Measurements from ENCODE around the gene SLCO3A1.

Gene SLCO3A1

GRCh38 chr15:91853511-91853947, at the start of gene SLCO3A1:
Gene SLCO3A1 (plus strand): TSS chr15:91853708.
- no peak for DNase-seq (ENCODE audit: low read depth, low spot score)

- no peak for DNase-seq (ENCODE audit: low read depth, low spot score)
Observed at GRCh38 chr15:91807122-91807521, 46.4 kb upstream of the SLCO3A1 start.

GRCh38 chr15:91813924-91814323, 39.6 kb upstream of the SLCO3A1 start:
- no peak for DNase-seq (ENCODE audit: low read depth, low spot score)

GRCh38 chr15:91816942-91817341, 36.6 kb upstream of the SLCO3A1 start:
- no peak for DNase-seq (ENCODE audit: low read depth, low spot score)

GRCh38 chr15:91821458-91821857, 32.0 kb upstream of the SLCO3A1 start:
- no peak for DNase-seq (ENCODE audit: low read depth, low spot score)

GRCh38 chr15:91824256-91824655, 29.3 kb upstream of the SLCO3A1 start:
- DNase-seq (ENCODE audit: low read depth, low spot score), result no peak

- no peak for DNase-seq (ENCODE audit: low read depth, low spot score)
Observed at GRCh38 chr15:91826443-91826842, 27.1 kb upstream of the SLCO3A1 start.

- no peak for DNase-seq (ENCODE audit: low read depth, low spot score)
Observed at GRCh38 chr15:91833056-91833455, 20.5 kb upstream of the SLCO3A1 start.

- DNase-seq (ENCODE audit: low read depth, low spot score), result no peak
Observed at GRCh38 chr15:91839867-91840266, 13.6 kb upstream of the SLCO3A1 start.

GRCh38 chr15:91841861-91842260, 11.6 kb upstream of the SLCO3A1 start:
- DNase-seq (ENCODE audit: low read depth, low spot score), result no peak

GRCh38 chr15:91844341-91844740, 9.2 kb upstream of the SLCO3A1 start:
- DNase-seq (ENCODE audit: low read depth, low spot score), result no peak

- DNase-seq (ENCODE audit: low read depth, low spot score), result no peak
Observed at GRCh38 chr15:91844928-91845327, 8.6 kb upstream of the SLCO3A1 start.

GRCh38 chr15:91845720-91846119, 7.8 kb upstream of the SLCO3A1 start:
- no peak for DNase-seq (ENCODE audit: low read depth, low spot score)

- DNase-seq (ENCODE audit: low read depth, low spot score), result no peak
Observed at GRCh38 chr15:91849180-91849579, 4.3 kb upstream of the SLCO3A1 start.

- no peak for DNase-seq (ENCODE audit: low read depth, low spot score)
Observed at GRCh38 chr15:91849749-91850161, 3.8 kb upstream of the SLCO3A1 start.

GRCh38 chr15:91852741-91853510, 582 bp upstream of the SLCO3A1 start:
- DNase-seq (ENCODE audit: low read depth, low spot score), result no peak

- no peak for DNase-seq (ENCODE audit: low read depth, low spot score)
Observed at GRCh38 chr15:91853948-91854638, 585 bp downstream of the SLCO3A1 start.

GRCh38 chr15:91854639-91854990, 1.1 kb downstream of the SLCO3A1 start:
- no peak for DNase-seq (ENCODE audit: low read depth, low spot score)

GRCh38 chr15:91855241-91855640, 1.7 kb downstream of the SLCO3A1 start:
- no peak for DNase-seq (ENCODE audit: low read depth, low spot score)

GRCh38 chr15:91855684-91856489, 2.4 kb downstream of the SLCO3A1 start:
- DNase-seq (ENCODE audit: low read depth, low spot score), result no peak

- no peak for DNase-seq (ENCODE audit: low read depth, low spot score)
Observed at GRCh38 chr15:91857224-91857585, 3.7 kb downstream of the SLCO3A1 start.

GRCh38 chr15:91857772-91858171, 4.3 kb downstream of the SLCO3A1 start:
- no peak for DNase-seq (ENCODE audit: low read depth, low spot score)
